GM21737 (cell line): ENCODE data around the gene BICDL2.
A peak's percentile ranks its signal among the peaks of the same experiment; 100 is the strongest.
"Not testable (repeated sequence)": the region's sequence is repeated elsewhere in the genome, so short reads cannot be mapped to it uniquely, and the experiment has no call there.

ENCODE experiments used
- ATAC-seq: cut with Tn5 transposase; IDR thresholded peaks from one replicate; pipeline ENCODE4 v1.9.1; 2021; ENCODE audit warnings: mild to moderate bottlenecking, moderate library complexity; ENCODE audit not compliant: unreplicated experiment

BICDL2 gene

GRCh38 chr16:3065069-3065741, 28.5 kb upstream of the BICDL2 start, which contains the start of gene IL32:
TSS of gene IL32 (plus strand) at chr16:3065640. CDS start at chr16:3065812, 172 bp downstream.
- ATAC-seq: no peak

GRCh38 chr16:3063625-3064386, 27.1 kb upstream of the BICDL2 start:
- ATAC-seq: no peak

- no peak for ATAC-seq
Measured at GRCh38 chr16:3062553-3062952, 25.8 kb upstream of the BICDL2 start.

- no peak for ATAC-seq
Measured at GRCh38 chr16:3060339-3061127, 23.8 kb upstream of the BICDL2 start.

GRCh38 chr16:3059723-3060242, 23.0 kb upstream of the BICDL2 start:
- ATAC-seq: peak; percentile 4

- ATAC-seq: peak; percentile 74
Measured at GRCh38 chr16:3059041-3059722, 22.4 kb upstream of the BICDL2 start.

- ATAC-seq: no peak
Measured at GRCh38 chr16:3058139-3059030, 21.6 kb upstream of the BICDL2 start.

GRCh38 chr16:3057181-3058138, 20.7 kb upstream of the BICDL2 start:
- no peak for ATAC-seq

GRCh38 chr16:3056336-3057180, 19.8 kb upstream of the BICDL2 start:
- ATAC-seq: no peak

GRCh38 chr16:3055734-3056115, 19.0 kb upstream of the BICDL2 start:
- not testable (repeated sequence) for ATAC-seq

GRCh38 chr16:3054965-3055733, 18.4 kb upstream of the BICDL2 start:
- ATAC-seq: no peak

GRCh38 chr16:3053330-3053710, 16.6 kb upstream of the BICDL2 start:
- not testable (repeated sequence) for ATAC-seq

- ATAC-seq: not testable (repeated sequence)
Measured at GRCh38 chr16:3052571-3053329, 16.0 kb upstream of the BICDL2 start.

GRCh38 chr16:3051494-3051893, 14.8 kb upstream of the BICDL2 start:
- ATAC-seq: no peak

- no peak for ATAC-seq
Measured at GRCh38 chr16:3051009-3051408, 14.3 kb upstream of the BICDL2 start.

- no peak for ATAC-seq
Measured at GRCh38 chr16:3050487-3050886, 13.7 kb upstream of the BICDL2 start.
